22Rv1 (cell line): Measurements from ENCODE around the gene HTT.

ENCODE experiments used
- CTCF ChIP-seq: fragments of 450-650 bp; IDR thresholded peaks from 2 replicates; pipeline ENCODE4 v1.5.1; 2017; ENCODE audit warnings: mild to moderate bottlenecking
- ZFX ChIP-seq: fragments of 450-650 bp; IDR thresholded peaks from 2 replicates; pipeline ENCODE4 v1.6.1; 2017; ENCODE audit warnings: antibody characterized with exemption, borderline replicate concordance

- TF ChIP-seq CTCF = no peak
- TF ChIP-seq ZFX = no peak
Observed at GRCh38 chr4:3239998-3240920, 165.8 kb downstream of the HTT start.
